ENCODE data around the gene CCDC179.

GRCh38 chr11:22807391-22807790 is 52.9 kb downstream of the CCDC179 start:
- no peak for TF ChIP-seq EZH2 (IDR thresholded peaks at IDR 0.05; ENCODE audit: insufficient read depth, poor library complexity, severe bottlenecking)
- TF ChIP-seq EZH2phosphoT487 (IDR thresholded peaks at IDR 0.05; ENCODE audit: insufficient read depth, low read depth), result no peak
